Epidermal melanocyte (primary cell): Measurements from ENCODE around the gene SPO11.

Experiments used
- DNase-seq: peaks from one replicate; pipeline ENCODE4 v3.0.0; 2011; ENCODE audit warnings: low spot score; ENCODE audit not compliant: insufficient read length

SPO11 gene

DNA sequence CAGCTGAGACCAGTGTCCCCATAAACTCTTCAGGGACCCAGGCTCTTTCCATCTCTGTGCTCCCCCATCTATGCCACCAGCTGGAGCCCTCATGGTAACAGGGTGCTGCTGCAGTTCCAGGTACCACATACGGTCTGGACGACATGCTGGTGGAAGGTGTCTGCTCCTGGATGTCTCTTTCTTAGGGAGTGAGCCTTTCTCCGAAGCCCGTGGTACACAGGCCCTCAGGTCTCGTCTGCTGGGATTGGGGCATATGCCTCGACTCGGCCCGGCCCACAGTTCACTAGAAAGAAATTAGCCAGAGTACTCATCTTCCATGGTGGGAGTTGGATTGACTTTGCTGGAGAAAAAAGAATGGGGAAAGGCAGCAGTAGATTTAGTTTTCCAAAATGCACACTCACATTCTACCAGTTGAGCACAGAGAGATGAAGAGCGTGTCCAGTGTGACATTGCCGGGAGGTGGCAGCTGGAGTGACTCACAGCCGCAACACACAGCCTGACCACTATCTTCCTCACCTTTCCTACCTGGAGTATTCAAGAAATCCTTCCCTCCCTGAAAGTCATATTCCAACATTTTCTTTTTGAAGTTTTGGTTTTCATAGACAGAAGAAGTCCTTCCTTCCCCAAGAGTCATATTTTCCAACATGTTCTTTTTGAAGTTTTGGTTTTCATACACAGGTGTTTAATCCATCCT, 18.6 kb upstream of the SPO11 start:
- no peak for DNase-seq

DNA sequence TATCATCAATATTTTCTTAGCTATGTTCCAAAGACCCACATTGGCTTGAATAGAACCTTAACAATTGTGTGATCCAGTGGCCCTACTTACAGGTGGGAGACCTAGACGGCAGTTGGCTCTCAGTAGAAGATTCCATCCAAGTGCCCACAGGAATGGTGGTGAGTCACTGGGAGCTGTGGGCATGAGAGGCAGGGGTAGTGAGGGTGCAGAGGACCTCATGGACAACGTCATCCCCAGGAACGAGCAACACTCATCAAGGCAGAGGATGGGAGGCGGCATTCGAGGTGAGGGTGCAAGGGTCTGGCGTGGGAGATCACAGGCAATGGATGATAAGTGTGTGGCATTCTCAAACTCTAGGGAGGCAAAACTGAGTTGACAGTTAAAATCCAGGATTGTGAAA, 17.5 kb upstream of the SPO11 start:
- no peak for DNase-seq

DNA sequence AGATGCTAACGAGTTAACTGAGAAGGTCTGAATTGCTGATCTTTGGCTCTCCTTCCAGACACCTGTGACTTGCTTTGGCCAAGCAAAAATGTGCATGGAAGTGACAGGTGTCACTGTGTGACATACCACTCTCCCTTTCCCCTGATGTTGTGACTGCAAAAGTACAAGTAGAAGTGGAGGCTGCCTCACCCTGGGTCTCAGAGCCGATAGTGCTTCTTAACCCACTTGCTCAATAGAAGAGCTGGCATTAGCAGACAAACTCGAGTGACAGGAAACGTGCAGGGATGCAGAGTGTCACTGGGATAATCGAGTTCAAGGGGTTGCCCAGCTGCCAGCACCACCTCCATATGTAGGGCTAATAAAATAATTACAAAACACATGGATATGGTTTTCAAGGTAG, 16.4 kb upstream of the SPO11 start:
- DNase-seq = no peak

DNA sequence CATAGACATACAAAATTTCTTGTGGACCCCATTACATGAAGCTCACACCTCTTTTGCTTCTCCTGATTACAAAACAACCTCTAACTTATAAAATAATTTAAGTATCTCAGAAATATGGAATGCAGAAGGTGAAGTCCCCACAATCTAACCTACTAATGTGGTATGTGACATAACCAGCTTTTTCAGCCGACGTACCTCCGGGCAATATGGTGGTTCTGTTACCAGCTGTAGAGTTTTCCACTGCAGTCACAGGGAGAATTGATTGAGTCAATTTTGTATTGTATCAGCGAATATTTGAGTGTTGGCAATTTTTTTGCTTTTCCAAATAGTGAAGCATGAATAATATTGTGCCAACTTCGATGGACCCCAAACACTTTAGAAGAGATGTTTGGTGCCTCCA, 15.7 kb upstream of the SPO11 start:
- no peak for DNase-seq

DNA sequence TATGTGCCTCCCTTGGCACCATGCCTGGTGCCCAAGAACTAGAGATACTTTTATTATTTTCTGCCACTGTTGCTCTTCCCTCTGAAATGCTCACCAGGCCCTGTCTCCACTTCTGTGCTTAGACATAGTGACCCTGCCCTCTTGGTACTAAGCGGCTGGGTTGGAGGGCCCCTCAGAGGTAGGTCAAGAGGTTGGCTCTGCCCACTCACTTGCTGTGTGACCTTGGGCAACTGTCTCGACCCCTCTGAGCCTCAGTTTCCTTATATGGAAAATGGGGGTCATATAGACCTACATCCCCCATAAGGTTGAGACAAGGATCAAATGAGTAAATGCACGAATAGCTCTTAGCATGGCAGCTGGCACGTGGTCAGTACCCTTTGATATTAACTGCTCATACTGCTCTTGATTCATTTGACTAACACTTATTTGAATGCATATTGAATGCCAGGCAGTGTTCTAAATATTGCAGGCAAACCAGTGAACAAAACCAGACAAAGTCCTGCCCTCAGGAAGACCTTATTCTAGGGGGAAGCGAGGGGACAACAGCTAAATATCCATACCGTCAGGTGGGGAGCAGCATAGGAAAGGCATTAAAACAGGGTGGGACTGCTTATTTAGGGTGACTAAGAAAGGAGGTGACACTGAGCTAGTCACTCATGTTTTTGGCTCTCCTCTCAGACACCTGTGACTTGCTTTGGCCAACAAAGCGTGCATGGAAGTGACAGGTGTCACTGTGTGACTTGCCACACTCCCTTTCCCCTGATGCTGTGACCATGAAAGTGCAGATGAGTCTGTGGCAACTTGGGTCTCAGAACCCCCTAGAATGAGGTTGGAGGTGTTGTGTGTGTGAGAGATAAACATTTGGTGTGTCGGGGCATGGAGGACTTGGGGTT, 14.3 kb upstream of the SPO11 start:
- DNase-seq = no peak

DNA sequence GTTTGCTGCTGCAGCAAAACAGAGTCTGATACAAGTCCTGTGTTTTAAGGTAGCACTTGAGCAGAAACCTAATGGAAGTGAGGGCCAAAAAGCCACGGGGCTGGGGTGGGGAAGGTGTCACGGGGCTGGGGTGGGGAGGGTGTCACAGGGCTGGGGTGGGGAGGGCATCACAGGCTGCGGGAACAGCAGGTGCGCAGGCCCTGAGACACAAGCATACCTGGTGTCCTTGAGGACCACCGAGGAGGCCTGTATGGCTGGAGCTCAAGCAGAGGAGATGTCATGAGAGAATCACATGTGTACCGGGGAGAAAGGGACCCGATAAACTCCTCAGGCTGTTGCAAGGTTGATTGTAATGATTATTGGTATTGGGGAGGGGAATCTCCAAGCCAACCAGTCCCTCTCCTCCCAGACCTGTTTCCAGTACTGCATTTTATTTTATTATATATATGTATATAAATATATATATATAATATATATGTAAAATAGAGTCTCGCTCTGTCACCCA, 13.6 kb upstream of the SPO11 start:
- DNase-seq = no peak

DNA sequence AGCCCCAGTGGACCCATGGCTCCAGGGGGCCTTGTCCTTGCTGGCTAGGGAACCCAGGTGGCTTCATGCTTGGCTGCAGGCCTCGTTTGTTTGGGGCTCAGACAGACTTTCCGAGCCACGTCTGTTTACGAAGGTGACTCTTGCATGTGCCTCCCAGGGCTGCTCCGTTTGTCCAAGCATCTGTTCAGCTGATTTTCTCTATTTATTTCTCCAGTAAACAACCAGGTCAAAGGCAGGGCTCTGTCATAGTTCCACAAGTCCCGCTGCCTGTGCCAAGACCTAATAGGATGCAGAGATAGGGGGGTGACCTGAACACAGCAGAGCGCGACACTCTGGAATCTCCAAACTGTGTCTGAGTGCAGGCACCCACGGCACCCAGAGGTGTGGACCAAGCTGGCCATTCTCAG, 12.8 kb upstream of the SPO11 start:
- no peak for DNase-seq

DNA sequence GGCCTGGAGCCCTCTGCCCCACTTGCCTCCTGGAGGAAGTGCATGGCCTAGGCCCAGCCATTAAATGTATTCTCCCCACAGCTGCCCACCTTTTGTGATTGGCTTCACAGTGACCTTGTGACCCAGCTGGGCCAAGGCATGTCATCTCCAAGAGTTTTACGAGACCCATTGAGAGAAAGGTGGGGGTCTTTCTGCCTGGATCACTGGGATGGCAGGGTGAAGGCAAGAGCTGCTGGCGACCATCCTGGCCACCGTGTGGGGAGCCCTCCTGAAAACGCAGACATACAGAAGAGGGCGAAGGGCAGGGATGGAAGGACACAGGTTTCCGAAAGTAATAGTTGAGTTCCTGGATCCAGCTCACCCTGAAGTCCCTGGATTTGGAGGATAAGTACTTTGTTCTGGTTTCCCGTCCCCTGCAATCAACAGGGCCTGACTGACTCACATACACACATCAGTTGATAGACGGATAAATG, 12.3 kb upstream of the SPO11 start:
- no peak for DNase-seq

DNA sequence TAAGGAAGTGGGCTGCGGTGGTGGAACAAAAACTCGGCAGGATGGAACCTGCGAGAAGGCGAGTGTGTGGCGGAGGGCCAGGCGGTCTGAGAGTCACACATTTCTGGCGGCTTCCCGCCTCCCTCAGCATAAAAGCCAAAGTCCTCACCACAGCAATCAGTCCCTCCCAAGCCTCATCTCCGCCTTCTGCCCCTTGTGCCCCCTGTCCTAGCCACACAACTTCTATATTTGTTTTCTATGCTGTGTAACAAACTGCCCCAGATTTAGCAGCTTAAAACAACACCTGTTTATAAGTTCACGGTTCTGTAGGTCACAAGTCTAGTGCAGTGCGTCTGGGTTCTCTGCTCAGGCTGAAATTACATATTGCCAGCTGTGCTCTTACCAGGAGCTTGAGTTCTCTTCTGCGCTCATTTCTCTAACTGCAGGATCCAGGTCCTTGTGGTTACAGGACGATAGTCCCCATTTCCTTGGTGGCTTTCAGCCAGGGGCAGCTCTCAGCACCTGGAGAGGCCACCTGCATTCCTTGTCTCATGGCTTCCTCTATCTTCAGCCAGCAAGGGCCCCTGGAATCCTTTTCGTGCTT, 11.7 kb upstream of the SPO11 start:
- no peak for DNase-seq

DNA sequence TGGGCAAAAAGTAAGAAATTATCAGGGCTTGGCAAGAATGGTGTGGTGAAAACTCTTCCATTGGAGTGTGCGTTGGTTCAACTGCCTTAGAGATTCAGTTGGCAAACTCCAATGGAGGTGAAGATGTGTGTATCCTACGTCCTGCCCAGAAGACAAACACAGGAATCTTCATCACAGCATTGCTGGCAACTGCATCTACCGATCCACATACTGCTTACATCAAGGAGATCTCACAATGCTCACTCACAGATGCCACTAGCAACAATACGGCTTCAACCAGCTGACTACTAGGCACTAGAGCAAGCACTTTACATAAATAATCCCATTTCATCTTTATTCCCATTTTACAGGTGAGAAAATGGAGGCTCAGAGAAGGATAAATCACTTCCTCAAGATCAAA, 10.0 kb upstream of the SPO11 start:
- no peak for DNase-seq

DNA sequence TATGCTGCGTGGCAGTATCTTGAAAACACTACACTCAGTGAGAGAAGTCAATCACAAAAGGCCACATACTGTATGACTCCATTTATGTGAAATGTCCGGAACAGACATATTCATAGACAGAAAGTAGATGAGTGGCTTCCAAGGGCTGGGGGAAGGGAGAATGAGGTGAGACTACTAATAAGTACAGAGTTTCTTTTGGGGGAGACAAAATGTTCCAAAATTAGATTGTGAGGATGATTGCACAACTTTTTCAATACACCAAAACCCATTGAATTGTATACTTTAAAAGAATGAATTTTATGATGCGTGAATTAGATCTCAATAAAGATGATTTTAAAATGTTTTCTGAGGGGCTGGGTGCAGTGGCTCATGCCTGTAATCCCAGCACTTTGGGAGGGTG, 9.2 kb upstream of the SPO11 start:
- DNase-seq = no peak

DNA sequence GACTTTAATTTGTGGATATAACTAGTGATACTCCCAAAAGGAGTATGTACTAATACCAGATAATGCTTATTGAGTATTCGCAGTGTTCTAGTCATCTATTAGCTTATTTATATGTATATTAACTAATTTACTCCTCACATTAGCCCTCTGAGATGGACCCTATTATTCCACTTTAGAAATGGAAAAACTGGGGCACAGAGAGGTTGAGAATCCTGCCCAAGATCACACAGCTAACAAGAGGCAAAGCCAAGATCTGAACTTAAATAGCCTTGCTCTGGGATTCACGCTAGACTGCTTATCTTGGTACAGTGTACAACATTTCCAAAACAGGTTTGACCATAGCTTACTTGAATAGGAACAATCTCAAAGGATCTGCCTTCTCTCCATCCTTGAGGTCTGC, 8.5 kb upstream of the SPO11 start:
- no peak for DNase-seq

DNA sequence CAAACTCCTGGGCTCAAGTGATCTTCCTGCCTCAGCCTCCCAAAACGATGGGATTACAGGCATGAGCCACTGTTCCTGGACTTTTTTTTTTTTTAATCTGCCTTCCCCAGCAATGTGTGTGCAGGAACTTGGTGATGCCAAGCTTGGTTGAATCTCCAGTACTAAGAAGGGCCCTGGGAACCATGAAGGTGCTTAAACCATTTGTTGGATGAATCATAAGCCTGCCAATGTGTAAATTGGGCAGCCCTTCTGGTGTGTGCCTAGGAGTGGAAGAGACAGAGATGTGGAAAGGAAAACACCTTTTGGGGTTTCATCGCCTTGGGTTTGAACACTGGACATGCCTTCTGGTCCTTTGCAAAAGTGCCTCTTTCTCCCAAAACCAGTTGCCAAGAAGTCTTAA, 7.1 kb upstream of the SPO11 start:
- DNase-seq = no peak

DNA sequence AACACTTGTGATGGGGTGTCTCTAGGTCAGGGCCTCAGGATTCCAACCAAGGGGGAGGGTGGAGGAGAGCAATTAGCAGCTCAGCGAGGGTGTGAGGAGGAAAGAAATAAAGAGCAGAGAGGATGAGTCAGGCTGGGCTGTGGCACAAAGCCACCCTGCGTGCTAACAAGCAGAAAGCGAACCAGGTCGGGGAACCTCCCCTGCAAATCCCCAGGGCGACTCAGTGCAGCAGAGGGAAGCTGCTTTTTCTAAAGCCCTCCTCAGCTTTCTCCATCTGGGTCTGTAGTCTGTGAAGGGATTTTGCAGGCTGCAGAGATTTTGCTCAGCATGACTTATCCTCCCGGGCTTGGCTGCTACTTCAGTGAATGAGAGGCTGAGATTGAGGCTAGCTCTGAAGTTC, 6.6 kb upstream of the SPO11 start:
- no peak for DNase-seq

DNA sequence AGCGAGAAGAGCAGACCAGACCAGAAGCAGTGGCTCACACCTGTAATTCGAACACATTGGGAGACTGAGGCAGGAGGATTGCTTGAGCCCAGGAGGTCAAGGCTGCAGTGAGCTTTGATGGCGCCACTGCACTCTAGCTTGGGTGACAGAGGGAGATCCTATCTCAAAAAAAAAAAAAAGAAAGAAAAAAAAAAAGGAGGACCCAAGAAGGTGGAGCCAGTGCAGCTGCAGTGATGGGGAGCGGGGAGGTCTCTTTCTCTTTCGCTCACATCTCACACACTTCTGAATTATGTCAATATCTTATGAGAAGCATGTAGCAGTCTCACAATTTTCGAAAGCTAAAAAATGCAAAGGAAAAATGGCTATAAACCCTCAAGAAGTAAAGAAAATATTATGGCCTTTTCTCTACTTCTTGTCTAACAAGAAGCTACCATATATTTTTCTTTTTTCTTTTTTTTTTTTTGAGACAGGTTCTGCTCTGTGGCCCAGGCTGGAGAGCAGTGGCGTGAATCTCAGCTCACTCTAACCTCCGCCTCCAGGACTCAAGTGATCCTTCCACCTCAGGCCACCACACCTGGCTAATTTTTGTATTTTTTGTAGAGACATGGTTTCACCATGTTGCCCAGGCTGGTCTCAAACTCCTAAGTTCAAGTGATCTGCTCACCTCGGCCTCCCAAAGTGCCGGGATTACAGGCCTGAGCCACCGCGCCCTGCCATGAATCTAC, 3.8 kb upstream of the SPO11 start:
- no peak for DNase-seq

DNA sequence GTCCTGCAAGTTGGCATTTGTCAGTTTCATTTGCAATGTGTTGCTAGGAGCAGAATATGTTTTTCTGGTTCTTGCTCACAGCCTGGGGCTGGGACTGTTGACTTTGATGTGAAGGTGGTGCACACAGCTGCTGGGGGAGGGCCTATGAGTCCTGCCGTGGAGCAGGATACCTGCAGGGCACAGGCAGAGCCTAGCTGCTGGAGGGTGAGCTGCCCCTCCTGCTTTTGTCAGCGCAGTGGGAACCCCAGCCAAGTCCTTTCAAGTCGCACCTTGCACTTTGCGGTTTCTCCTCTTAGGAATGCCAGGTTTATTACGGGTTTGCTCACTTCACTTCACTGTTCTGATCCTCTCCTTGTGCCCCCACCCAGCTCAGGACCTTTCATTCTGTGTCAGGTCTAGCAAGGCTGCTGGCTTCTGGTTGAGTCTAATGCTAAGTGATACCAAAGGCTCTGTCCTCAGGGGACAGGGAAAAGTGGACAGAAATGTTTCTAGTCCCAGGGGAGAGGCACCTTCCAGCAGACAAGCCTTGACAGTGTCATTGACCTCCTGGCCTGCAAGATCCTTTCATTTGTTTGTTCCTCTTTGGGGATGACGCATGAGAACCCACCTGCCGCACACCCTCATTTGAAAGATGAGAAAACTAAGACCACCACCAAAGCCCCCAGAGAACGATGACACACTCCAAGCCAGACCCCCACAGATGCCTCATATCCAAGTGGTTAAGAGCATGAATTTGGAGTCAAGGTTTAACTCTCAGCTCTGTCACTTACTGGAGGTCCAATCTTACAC, 2.7 kb upstream of the SPO11 start:
- no peak for DNase-seq

DNA sequence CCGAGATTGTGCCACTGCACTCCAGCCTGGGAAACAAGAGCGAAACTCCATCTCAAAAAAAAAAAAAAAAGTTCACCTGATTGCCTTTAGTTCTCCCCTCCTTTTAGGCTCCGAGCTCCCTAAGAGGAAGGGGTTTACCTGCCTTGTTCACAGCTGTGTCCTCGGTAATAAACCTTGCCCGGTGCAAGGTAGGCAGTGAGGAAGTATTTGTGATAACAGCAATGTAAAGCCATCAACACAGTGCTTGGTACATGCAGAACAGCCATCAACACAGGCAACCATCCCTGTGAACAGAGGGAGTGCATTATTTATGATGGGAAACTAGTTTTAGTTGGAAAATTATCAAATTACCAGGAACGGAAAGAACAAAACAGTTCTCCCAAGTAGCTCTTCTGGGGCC, 1.8 kb upstream of the SPO11 start:
- no peak for DNase-seq

DNA sequence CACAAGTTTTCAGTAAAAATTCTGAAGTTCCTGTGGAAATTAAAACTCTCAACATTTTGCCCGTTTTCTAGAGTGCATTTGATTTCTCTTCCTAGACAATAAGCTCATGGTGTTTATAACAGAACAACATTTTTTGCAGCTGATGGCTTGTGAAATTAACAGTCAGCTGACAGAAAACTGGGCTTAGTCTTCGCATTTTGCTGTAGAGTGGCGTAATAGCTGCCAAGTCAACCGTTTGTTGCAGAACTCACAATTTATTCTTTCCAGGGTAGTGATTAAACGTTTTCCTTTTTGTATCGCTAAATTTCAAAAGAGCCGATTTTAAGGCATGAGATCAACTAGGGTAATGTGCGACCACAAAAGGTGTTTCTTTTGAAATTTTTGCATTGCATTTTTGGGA, 1.4 kb downstream of the SPO11 start:
- DNase-seq = peak; percentile 72

DNA sequence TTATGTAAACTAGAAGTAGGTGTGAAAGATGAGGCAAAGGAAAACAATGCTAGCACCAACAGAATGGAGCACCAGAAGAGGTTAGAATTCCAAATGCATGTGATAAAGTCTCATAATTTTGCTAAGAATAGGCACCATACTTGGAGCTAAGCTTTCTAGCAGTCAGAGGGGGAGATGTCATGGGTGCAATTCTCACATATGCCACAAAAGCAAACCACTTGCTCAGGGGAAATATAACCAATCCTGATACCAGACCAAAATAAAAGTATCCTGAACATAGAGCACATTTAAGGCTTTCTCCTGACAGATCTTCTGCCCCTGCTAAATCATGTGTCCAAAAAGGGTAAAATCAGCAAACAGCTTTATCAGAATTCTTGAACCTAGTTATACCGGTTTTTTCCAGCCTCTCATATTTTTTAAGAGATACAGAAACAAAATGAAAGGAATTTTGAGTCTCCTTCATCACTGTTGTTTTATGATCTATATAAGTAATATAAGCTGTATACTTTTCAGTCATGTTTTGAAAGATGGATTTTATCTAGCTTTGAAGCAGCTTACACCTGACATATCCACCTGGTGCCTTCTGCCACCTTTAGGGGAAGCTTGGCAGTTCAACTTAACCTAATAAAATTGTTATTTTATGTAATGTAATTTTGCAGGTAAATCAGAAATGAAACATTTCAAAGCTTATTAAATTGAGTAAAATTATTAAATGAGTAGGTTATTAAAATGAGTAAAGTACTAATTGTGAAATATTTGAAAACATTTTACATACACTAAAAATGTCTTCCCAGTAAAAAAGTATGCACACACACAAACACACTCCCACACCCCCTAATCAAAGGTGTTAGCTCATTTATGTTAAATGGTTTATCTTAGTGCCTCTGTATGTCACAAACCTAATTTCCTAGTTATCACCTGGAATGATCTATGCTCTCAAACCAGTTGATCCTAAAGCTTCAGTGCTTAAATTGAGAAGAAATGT, 2.8 kb downstream of the SPO11 start:
- DNase-seq = no peak

DNA sequence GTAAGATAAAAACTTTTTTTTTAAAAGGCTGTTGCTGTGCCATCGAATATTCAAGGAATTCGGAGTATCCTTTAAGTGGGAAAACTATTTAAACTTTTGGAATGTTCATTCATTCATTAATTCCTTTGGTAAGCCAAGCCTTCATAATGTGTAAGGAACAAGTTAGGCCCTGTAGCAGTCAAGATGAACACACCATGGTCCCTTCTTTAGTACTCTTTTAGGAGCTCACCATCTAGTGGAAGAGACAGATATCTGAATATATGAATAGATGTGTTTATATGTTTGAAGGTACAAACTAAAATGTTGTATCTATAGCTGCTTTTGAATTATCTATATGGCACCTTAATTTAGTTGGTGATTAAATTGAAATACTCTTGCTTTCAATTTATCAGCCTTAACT, 5.8 kb downstream of the SPO11 start:
- no peak for DNase-seq
